GM18519 (cell line): Measurements from ENCODE around the gene HBG2.
A peak's percentile ranks its signal among the peaks of the same experiment; 100 is the strongest.
"Not testable (repeated sequence)": the region's sequence is repeated elsewhere in the genome, so short reads cannot be mapped to it uniquely, and the experiment has no call there.

Experiments
- ATAC-seq: cut with Tn5 transposase; IDR thresholded peaks from one replicate; pipeline ENCODE4 v1.9.1; 2021; ENCODE audit warnings: mild to moderate bottlenecking, moderate library complexity; ENCODE audit not compliant: unreplicated experiment, low FRiP score

HBG2 gene

GRCh38 chr11:5254646-5255413 lies at the start of gene HBG2:
Gene HBG2 (minus strand): TSS chr11:5254781. CDS start chr11:5254728, 53 bp downstream.
- ATAC-seq = not testable (repeated sequence)

DNA sequence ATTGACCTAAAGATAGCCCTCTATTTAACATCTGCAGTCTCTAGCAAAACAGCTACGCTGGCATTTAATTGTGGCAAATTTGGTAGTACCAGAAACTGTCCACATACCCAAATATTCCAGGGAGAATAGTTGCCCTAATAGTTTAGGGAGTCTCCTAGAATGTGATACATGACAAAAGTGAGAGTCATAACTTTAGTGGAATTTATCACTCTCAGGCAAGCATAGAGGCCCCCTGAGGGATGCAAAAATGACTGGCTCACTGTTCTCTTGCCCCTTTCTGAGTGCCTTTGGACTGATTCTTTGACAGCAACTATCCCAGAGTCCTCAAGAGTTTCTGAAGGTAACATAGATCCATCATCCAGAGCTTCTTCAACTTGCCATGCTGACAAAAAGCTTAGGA lies 49.5 kb upstream of the HBG2 start:
- ATAC-seq = no peak

GRCh38 chr11:5303626-5304025 lies 49.0 kb upstream of the HBG2 start:
- no peak for ATAC-seq

DNA sequence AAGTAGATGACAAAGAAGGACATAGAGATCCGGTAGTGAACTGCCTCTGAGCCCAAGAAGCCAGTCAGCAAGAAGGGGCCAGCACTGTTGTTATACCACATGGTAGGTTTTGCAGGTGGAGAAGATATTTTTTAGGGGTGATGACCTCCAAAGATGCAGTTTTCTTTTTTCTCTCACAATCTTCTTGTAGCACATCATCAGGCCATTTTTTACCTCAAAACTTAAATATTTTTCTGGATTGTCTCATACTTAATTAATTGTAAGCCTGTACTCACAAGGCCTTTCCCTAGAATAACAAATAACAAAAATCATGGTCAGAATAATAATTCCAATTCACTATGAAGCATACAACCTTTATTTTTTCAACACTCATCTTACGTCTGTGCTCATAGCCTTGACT lies 47.3 kb upstream of the HBG2 start, which contains the start of gene OR51B4:
TSS of gene OR51B4 (minus strand) at position 101 of the 400 bp plus-strand sequence. CDS start at position 101, 0 bp downstream.
- no peak for ATAC-seq

DNA sequence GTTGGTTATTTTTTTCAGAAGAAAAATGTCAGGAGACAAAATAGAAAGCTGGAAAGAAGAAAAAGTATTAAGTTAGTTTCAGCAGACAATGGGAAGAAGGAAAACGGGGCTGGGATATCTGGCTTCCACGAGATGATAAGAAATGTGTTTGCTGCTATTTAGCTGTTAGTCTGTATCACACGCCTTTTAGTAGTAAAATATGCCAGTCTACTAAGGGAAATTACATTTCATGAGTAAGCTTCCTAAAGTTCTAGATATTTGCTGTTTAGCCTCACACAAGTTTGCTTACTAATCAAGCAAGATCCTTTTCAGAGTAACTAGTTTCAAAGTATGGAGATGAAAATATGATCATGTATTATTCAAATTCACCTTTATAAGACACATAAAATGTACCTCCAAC lies 45.7 kb upstream of the HBG2 start:
- ATAC-seq = no peak

GRCh38 chr11:5298451-5298850 lies 43.9 kb upstream of the HBG2 start:
- ATAC-seq = no peak

- no peak for ATAC-seq
Measured at GRCh38 chr11:5297721-5298323, 43.2 kb upstream of the HBG2 start.

GRCh38 chr11:5294342-5294995 lies 39.9 kb upstream of the HBG2 start:
- not testable (repeated sequence) for ATAC-seq

DNA sequence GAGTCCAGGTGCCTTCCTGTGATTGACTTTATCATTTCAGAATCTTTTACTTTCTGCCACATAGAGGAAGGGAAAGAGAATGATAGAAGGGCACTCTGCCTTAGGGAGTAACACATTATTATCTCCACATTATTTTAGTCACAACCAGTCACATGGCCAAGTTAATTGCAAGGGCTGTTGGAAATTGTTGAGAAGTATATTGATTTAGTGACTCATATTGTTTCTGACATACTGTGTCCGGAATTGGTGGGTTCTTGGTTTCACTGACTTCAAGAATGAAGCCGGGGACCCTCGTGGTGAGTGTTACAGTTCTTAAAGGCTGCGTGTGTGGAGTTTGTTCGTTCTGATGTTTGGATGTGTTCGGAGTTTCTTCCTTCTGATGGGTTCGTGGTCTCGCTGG lies 38.4 kb upstream of the HBG2 start:
- ATAC-seq = no peak

DNA sequence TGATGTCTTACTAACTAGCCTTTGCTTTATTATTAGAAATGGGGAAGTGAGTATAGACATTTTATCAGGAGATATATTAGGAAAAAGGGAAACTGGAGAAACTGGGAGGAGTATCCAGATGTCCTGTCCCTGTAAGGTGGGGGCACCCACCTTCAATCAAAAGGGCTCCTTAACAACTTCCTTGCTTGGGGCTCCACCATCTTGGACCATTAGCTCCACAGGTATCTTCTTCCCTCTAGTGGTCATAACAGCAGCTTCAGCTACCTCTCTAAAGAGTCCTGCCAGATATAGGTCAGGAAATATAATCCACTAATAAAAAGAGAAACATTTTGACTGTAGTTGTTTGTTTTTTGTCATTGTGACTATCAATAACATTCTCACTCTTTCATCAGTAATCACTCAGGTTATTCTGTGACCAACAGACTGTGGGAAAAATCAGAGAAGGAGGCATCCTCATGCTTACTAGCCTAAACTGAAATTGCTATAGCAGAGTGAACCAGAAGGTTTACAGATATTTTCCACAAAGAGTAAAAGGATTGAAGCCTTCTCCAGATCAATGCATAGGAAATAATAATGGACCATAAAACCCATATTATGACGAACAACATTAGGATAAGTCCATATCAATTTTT lies 36.7 kb upstream of the HBG2 start:
- peak; percentile 93 for ATAC-seq

- ATAC-seq = no peak
Measured at GRCh38 chr11:5290106-5290505, 35.5 kb upstream of the HBG2 start.

- no peak for ATAC-seq
Measured at GRCh38 chr11:5289696-5290095, 35.1 kb upstream of the HBG2 start.

DNA sequence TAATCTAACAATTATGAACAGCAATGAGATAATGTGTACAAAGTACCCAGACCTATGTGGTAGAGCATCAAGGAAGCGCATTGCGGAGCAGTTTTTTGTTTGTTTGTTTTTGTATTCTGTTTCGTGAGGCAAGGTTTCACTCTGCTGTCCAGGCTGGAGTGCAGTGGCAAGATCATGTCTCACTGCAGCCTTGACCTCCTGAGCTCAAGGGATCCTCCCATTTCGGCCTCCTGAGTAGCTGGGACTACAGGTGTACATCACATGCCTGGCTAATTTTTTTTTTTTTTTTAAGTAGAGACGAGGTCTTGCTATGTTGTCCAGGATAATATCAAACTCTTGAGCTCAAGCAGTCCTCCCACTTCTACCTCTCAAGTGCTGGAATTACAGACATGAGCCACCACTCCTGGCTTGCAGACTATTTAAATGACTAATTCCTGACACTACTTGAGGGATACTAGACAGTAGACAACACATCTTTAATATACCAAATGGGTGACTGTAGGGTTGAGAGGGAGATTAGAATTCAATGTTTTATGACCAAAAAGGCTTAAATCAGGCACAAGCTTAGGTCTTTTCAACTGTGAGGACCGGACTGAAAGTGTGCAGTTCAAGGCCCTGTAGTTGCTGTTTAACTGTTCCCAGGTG lies 34.4 kb upstream of the HBG2 start:
- ATAC-seq = no peak

DNA sequence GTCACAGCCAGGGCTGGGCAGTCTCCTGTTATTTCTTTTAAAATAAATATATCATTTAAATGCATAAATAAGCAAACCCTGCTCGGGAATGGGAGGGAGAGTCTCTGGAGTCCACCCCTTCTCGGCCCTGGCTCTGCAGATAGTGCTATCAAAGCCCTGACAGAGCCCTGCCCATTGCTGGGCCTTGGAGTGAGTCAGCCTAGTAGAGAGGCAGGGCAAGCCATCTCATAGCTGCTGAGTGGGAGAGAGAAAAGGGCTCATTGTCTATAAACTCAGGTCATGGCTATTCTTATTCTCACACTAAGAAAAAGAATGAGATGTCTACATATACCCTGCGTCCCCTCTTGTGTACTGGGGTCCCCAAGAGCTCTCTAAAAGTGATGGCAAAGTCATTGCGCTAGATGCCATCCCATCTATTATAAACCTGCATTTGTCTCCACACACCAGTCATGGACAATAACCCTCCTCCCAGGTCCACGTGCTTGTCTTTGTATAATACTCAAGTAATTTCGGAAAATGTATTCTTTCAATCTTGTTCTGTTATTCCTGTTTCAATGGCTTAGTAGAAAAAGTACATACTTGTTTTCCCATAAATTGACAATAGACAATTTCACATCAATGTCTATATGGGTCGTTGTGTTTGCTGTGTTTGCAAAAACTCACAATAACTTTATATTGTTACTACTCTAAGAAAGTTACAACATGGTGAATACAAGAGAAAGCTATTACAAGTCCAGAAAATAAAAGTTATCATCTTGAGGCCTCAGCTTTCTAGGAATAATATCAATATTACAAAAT lies 33.7 kb upstream of the HBG2 start:
- no peak for ATAC-seq

DNA sequence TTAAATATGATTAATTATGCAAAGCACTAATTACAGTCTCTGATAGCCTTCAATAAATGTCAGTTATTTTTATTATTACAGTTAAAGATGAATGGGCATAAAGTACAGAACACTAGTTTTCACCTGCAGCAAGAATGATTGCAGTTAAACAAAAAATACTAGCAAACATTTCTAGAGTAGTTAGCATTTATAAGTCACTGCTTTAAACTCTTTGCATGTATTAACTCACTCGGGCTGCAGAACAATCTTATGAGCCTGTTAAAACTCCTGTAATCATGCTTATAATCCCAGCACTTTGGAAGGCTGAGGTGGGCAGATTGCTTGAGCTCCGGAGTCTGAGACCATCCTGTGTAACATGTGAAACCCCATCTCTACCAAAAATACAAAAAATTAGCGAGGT lies 32.3 kb upstream of the HBG2 start:
- no peak for ATAC-seq

- no peak for ATAC-seq
Measured at GRCh38 chr11:5286351-5286750, 31.8 kb upstream of the HBG2 start.

GRCh38 chr11:5285703-5286340 lies 31.2 kb upstream of the HBG2 start:
- ATAC-seq = no peak

GRCh38 chr11:5284637-5285036 lies 30.1 kb upstream of the HBG2 start:
- ATAC-seq = no peak

GRCh38 chr11:5283882-5284281 lies 29.3 kb upstream of the HBG2 start:
- no peak for ATAC-seq
